Hepatocyte (in vitro differentiated cells): ENCODE data around the gene SAMD4A.

Experiments
- EZH2 ChIP-seq: fragments of 200-600 bp; sonication (generic); IDR thresholded peaks from 2 replicates; pipeline ENCODE4 v1.6.1; 2016; ENCODE audit warnings: antibody characterized with exemption, mild to moderate bottlenecking, borderline replicate concordance
- EZH2phosphoT487 ChIP-seq: fragments of 200-600 bp; sonication (generic); IDR thresholded peaks from one replicate; pipeline ENCODE4 v1.6.1; 2018; ENCODE audit warnings: antibody characterized with exemption, mild to moderate bottlenecking, low read depth, moderate library complexity; ENCODE audit not compliant: unreplicated experiment, severe bottlenecking
- TF ChIP-seq, protein P1 (sequence below): fragments of 200-600 bp; sonication (generic); IDR thresholded peaks from 2 replicates; pipeline ENCODE4 v1.5.1; 2016; ENCODE audit warnings: antibody characterized with exemption, mild to moderate bottlenecking; ENCODE audit not compliant: poor library complexity

DNA sequence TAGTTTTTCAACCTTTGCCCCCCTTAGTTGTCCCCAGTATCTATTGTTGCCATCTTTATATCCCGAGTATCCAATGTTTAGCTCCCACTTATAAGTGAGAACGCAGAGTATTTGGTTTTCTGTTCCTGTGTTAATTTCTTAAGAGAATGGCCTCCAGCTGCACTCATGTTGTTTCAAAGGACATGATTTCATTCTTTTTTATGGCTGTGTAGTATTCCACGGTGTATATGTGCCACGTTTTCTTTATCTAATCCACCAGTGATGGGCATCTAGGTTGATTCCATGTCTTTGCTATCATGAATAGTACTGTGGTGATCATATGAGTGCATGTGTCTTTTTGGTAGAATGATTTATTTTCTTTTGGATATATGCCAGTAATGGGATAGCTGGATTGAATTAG lies 263.7 kb downstream of the SAMD4A start:
- TF ChIP-seq, protein P1, sequence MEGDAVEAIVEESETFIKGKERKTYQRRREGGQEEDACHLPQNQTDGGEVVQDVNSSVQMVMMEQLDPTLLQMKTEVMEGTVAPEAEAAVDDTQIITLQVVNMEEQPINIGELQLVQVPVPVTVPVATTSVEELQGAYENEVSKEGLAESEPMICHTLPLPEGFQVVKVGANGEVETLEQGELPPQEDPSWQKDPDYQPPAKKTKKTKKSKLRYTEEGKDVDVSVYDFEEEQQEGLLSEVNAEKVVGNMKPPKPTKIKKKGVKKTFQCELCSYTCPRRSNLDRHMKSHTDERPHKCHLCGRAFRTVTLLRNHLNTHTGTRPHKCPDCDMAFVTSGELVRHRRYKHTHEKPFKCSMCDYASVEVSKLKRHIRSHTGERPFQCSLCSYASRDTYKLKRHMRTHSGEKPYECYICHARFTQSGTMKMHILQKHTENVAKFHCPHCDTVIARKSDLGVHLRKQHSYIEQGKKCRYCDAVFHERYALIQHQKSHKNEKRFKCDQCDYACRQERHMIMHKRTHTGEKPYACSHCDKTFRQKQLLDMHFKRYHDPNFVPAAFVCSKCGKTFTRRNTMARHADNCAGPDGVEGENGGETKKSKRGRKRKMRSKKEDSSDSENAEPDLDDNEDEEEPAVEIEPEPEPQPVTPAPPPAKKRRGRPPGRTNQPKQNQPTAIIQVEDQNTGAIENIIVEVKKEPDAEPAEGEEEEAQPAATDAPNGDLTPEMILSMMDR = no peak
- TF ChIP-seq EZH2 = no peak
- no peak for TF ChIP-seq EZH2phosphoT487
